Renal pelvis (tissue), 4 donors: ENCODE results near the gene MALRD1. TPM values are rescaled to one million over a fixed set of nuclear protein-coding genes. Genes with fewer than 3 reads are reported as not detected.
"Not testable (repeated sequence)": the region's sequence is repeated elsewhere in the genome, so short reads cannot be mapped to it uniquely, and the experiment has no call there.

Experiments
- DNase-seq: peaks from one replicate; pipeline ENCODE4 v3.0.0-alpha.2; 2013
- polyA plus RNA-seq, 3 donors: library from polyadenylated mRNA; unstranded; fragments of 120-200 nt; gene quantifications; one replicate each; pipeline ENCODE4 v1.2.1, GENCODE V29; 2013; ENCODE audit not compliant: insufficient read length in 3 of 3

Gene MALRD1
- polyA plus RNA-seq, 3 donors = 1.4 to 2.3 (median 2.3) TPM

- DNase-seq = no peak
These were observed 442.6 kb downstream of the MALRD1 start for GRCh38 chr10:19491166-19491565.

- no peak for DNase-seq
These were observed 445.3 kb downstream of the MALRD1 start for GRCh38 chr10:19493917-19494316.

GRCh38 chr10:19497026-19497425 lies 448.4 kb downstream of the MALRD1 start:
- DNase-seq = no peak

- DNase-seq = no peak
These were observed 450.0 kb downstream of the MALRD1 start for GRCh38 chr10:19498393-19499290.

GRCh38 chr10:19499291-19499770 lies 450.7 kb downstream of the MALRD1 start:
- DNase-seq = no peak

GRCh38 chr10:19500959-19501358 lies 452.4 kb downstream of the MALRD1 start:
- DNase-seq = no peak

GRCh38 chr10:19505320-19506312 lies 457.0 kb downstream of the MALRD1 start:
- no peak for DNase-seq

GRCh38 chr10:19510005-19510732 lies 461.6 kb downstream of the MALRD1 start:
- not testable (repeated sequence) for DNase-seq

- no peak for DNase-seq
These were observed 469.5 kb downstream of the MALRD1 start for GRCh38 chr10:19518109-19518508.

- no peak for DNase-seq
These were observed 470.0 kb downstream of the MALRD1 start for GRCh38 chr10:19518632-19519031.

GRCh38 chr10:19531324-19531723 lies 482.7 kb downstream of the MALRD1 start:
- no peak for DNase-seq

- DNase-seq = no peak
These were observed 483.8 kb downstream of the MALRD1 start for GRCh38 chr10:19532411-19532810.

GRCh38 chr10:19541299-19541698 lies 492.7 kb downstream of the MALRD1 start:
- DNase-seq = no peak

GRCh38 chr10:19546224-19546623 lies 497.6 kb downstream of the MALRD1 start:
- DNase-seq = no peak

- DNase-seq = no peak
These were observed 500.9 kb downstream of the MALRD1 start for GRCh38 chr10:19549503-19549902.

- DNase-seq = no peak
These were observed 508.1 kb downstream of the MALRD1 start for GRCh38 chr10:19556666-19557065.

GRCh38 chr10:19561181-19561580 lies 512.6 kb downstream of the MALRD1 start:
- DNase-seq = no peak

GRCh38 chr10:19563388-19564141 lies 515.0 kb downstream of the MALRD1 start:
- DNase-seq = no peak

GRCh38 chr10:19570120-19570519 lies 521.5 kb downstream of the MALRD1 start:
- DNase-seq = no peak

GRCh38 chr10:19570991-19571390 lies 522.4 kb downstream of the MALRD1 start:
- DNase-seq = no peak

- no peak for DNase-seq
These were observed 523.5 kb downstream of the MALRD1 start for GRCh38 chr10:19572056-19572455.
